GM21576 (cell line): Measurements from ENCODE around the gene THBS4.

Experiments
- ATAC-seq: cut with Tn5 transposase; IDR thresholded peaks from one replicate; pipeline ENCODE4 v1.9.1; 2021; ENCODE audit warnings: mild to moderate bottlenecking, moderate library complexity; ENCODE audit not compliant: unreplicated experiment

The THBS4 gene

GRCh38 chr5:80043187-80043586 is 8.0 kb downstream of the THBS4 start:
- no peak for ATAC-seq

DNA sequence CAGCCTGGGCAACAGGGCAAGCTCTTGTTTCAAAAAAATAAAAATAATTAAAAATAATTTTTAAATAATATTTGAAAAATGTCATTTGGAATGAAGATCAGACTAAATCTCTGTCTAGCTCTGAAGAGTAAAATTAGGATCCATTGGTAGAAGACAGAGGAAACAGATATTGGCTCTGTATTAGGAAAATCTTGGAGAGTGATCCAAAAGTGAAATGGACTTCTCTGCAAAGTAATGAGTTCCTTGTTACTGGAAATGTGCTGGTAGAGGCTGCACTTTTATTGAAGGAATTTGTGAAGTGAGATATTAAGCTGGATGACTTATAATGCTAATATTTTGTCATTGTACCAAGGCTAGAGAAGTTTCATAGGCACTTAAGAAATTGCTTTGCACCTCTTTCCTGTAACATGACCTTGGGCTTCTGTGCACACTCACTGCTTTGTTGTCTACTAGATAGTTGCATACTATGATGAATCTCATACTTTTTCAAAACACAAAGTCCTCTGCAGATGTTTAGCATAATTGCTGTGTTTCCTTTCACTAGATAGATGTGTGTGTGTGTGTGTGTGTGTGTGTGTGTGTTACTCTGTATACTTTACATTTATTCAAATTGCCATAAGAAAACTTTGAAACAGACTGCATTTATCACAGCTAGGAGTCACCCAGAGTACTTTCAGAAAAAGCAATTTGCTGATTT is 13.1 kb downstream of the THBS4 start:
- ATAC-seq, result no peak

- ATAC-seq, result no peak
Measured at GRCh38 chr5:80052464-80052863, 17.3 kb downstream of the THBS4 start.

DNA sequence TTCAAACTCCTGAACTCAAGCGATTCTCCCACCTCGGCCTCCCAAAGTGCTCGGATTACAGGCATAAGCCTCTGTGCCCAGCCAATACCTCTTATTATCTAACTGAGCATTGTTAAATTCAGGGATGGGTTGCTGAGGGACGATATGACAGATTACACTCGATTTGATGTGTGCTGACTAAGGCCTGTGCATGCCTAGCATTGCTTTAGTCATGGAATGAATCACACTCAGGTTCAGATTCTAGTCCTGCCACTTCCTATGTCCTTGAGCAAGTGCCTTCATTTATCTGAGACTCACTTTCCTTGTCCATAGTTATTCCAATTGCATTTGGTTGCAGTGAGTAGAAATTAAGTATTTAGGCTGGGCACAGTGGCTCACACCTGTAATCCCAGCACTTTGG is 19.5 kb downstream of the THBS4 start:
- ATAC-seq, result no peak

- ATAC-seq, result no peak
Measured at GRCh38 chr5:80055491-80056170, 20.5 kb downstream of the THBS4 start.

GRCh38 chr5:80057099-80057498 is 22.0 kb downstream of the THBS4 start:
- no peak for ATAC-seq

- no peak for ATAC-seq
Measured at GRCh38 chr5:80057921-80058320, 22.8 kb downstream of the THBS4 start.

GRCh38 chr5:80059354-80059980 is 24.3 kb downstream of the THBS4 start:
- no peak for ATAC-seq

DNA sequence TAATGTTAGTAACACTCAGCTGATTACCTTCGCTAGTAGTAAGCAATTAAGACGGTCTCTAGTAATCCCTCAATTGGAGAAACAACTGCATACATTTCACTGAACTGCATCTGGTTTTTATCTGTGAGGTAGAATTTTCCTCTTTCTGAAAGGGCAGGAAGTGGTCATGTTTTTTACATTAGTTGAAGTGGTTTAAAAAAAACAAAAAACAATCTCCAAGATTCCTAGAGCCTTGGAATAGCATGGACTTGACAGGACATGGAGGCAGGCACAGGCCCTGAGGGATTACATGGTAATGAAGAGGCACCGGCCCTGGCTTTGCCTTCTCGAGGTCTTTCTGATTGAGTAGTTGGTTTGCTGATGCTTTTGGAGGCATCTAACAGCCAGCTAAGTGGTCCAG is 25.8 kb downstream of the THBS4 start:
- no peak for ATAC-seq

GRCh38 chr5:80061547-80061946 is 26.4 kb downstream of the THBS4 start:
- ATAC-seq, result no peak

- ATAC-seq, result no peak
Measured at GRCh38 chr5:80064124-80064523, 29.0 kb downstream of the THBS4 start.

DNA sequence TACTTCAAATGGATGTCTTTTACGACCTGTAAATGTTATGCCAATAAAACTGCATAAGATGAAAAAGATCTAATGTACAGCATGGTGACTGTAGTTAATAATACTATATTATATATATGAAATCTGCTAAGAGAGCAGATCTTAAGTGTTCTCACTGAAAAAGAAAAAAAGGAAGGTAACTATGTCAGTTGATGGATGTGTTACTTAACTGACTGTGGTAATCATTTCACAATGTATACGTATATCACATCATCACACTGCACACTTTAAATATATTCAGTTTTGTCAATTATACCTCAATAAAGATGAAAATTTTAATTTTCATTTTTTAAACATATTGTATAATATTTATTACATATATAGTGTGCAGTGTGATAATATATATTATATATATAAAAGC is 31.9 kb downstream of the THBS4 start:
- no peak for ATAC-seq

DNA sequence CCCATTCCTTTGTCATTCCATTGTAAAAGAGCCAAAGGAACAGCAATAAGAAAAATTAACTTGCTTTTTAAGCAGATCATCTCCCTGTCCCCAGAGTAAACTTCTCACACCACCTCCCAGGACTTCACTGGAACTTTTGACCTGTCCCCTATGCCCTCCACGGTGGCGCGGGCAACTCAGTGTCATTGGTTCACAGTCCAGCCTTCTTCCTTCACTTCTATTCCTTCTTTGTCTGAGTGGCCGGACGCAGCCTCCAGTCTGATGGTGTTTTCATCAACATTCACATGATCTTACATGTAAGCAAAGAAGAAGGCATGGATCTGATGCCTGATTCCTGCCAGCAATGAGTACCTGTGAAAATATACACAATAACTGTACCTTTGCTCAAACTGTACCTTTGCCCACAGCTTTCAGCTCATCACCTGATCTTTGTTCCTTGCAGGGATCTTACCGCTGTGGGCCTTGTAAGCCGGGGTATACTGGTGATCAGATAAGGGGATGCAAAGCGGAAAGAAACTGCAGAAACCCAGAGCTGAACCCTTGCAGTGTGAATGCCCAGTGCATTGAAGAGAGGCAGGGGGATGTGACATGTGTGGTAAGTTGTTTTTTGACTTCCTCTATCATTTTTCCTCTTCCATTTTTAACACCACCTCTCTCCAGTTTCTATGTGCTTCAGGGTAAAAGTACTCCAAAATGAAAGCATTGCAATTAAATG is 32.5 kb downstream of the THBS4 start:
- ATAC-seq, result no peak

GRCh38 chr5:80068246-80068636 is 33.1 kb downstream of the THBS4 start:
- no peak for ATAC-seq

- no peak for ATAC-seq
Measured at GRCh38 chr5:80068775-80069174, 33.6 kb downstream of the THBS4 start.

GRCh38 chr5:80069251-80069800 is 34.2 kb downstream of the THBS4 start:
- ATAC-seq, result no peak

DNA sequence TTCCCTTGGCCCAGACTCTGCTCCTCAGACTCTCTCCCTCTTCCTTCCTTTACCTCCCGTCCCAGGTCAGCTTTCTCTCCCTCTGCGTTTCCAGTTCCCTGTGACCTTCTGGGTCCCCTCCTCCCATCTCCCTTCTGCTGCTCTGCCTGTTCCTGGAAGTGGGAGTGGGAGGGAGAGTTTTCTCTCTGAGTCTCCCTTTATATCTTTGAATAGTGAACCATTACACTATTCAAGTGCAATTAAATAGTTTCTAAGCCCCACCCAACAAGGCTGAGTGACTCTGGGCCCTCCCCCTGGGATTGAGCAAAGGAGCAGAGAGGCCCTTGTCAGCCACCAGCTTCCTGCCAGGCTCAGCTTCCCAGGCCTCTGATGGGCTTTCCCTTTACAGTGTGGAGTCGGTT is 34.8 kb downstream of the THBS4 start:
- ATAC-seq, result no peak

DNA sequence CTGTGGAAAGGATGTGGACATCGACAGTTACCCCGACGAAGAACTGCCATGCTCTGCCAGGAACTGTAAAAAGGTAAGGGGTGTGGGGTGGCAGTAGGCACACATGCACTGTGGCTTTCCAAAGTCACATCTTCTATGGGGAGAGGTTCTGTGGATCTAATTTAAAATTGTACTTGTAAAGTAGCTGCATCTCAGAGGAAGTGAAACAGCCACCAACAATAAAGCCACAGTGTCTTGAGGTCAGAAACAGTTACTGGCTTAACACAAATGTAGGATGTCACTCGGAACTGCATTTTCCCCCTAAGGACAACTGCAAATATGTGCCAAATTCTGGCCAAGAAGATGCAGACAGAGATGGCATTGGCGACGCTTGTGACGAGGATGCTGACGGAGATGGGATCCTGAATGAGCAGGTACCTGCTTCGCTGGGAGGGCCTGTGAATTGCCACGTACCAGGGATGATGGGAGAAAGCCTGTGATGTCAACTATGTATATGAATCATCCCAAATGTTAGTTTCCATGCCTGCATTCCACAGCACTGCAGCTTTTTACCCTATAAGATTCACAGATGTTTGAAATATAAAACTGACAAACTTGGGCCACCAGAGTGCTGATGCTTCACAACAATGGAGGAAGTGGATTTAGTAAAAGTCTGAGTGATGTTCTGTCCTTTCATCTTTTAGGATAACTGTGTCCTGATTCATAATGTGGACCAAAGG is 35.3 kb downstream of the THBS4 start:
- peak; percentile 82 for ATAC-seq

DNA sequence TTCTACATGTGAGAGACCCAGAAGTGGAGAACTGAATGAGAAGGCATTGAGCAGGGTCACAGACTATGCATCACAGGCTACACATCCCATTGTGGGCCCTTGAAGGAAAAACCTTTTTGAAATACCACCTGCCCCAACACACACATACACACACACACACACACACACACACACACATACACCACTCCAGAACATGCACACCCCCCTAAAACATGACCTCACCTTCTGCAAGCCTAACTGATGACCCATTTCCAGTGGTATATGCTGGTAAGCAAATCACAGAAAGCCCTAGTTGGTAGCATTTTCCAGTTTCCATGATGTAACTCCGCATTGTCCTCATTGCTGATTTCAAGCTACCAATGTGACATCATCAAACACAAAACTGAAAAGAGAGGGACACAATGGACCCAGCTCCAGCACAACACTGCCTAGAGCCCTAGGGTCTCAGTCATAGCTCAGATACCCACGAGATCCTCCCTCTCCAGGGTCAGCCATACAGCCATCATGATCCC is 36.4 kb downstream of the THBS4 start:
- no peak for ATAC-seq
